GM12874 (cell line): ENCODE measurements around the gene SYNE4.

Source experiments
- CTCF ChIP-seq: IDR thresholded peaks from 2 replicates; pipeline ENCODE4 v1.5.1; 2011; ENCODE audit warnings: low read depth, mild to moderate bottlenecking, control low read depth, low read length, moderate library complexity; ENCODE audit not compliant: insufficient read depth

Gene SYNE4

DNA sequence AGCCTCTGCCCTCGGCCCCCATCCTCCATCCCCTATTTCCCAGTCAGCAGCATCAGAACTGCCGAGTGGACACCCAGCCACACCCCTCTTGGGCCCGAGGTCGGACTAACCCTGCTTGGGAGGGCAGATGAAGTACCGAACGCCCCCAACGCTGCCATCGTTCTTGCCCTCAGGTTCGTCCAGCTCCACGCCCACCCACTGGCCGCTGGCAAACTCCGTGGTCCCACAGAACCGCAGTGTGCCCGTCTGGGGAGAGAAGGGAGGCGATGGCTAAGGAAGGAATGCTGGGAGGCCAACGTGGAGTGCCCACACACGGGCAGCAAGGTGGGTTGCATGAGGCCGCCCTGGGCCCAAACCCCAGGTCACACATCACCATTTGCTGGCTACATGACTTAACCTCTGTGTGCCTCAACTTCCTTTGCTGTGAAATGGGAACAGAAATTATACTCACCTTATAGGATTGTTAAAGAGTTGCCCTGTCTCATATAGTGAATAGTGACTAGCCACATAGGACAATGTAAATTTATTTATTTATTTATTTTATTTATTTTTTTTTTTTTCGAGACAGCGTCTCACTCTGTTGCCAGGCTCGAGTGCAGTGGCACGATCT lies 10.6 kb upstream of the SYNE4 start:
- TF ChIP-seq CTCF, result no peak

DNA sequence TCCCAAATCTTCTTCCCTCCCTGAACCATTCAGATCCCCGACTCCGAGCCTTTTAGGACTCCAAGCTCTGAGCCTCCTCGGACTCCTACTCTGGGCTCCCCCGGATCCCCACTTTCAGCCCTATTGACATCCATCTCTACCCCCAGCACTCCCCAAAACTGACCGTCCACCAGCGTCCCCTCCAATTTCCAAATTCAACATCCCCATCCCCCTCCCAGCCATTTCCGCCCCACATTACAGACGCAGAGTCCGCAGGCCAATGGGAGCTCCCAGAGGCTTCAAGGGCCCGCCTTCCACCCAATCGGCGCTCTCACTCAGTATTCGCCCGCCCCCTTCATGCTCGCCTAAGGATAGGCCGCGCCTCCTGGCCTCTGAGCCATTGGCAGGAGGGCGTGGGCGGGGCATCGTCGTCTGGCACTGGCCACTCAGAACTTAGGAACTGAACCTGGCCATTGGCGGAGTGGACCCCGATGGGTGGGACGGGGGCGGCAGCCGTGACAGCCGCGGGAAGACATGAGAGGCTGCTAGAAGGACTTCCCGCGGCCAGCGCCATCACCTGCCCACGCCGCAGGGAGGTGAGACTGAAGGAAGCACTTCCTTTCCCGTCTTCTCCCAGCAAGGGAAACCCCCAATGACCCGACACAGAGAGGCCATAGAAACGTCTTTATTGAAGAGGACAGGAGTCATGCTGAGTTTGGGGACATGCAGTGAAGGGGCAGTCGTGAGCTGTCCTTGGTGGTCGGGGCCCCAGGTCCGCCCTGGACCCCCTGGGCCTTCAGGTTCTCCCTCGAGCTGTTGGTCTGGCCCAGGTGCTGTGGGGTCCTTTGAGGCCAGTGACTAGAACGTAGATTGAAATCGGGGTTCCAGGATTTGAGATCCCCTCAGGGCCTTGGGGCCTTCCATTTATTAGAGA lies 5.7 kb upstream of the SYNE4 start, which contains the start of gene ALKBH6:
Gene ALKBH6 (minus strand): TSS at position 202 of the 913 bp plus-strand sequence. CDS start 816 bp downstream, outside the sequence.
- no peak for TF ChIP-seq CTCF

- TF ChIP-seq CTCF, result no peak
Measured at GRCh38 chr19:36013280-36014011, 4.8 kb upstream of the SYNE4 start.

DNA sequence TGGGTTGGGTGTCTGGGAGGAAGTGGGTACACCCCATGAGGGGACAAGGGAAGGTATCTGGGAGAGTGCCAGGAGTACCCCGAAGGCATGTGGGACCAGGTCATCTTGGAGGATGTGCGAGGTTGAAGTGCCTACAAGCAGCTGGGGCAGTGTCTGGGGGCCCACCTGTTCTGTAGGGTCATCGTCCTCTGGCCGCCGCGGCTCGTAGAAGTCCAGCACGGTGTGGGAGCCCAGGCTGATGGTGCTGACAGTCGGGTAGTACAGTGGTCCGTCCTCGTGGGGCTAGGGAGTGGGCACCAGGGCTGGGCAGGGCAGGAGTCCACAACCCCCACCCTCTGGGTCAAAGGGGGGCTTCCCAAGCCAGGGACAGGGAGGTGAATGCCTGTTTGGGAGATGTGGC lies 1.8 kb upstream of the SYNE4 start:
- no peak for TF ChIP-seq CTCF

GRCh38 chr19:36009633-36010379 lies 1.2 kb upstream of the SYNE4 start:
- TF ChIP-seq CTCF, result no peak

DNA sequence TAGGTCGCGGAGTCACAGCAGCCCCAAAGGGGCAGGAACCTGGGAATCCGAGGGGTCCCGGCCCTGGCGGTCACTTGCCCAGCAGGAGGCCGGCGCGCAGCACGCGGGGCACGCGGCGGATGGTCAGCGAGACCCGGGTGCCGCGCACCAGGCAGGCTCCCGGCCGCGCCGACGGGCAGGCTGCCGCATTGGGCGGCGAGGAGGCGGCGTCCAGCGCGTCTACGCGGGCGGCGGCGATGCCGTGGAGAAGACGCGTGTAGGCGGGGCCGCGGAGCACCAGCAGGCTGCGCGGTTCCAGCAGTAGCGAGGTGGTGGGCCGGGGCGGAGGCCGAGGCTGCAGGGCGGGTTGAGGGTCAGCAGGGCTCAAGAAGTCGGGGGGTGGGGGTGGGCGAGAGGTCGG lies 607 bp upstream of the SYNE4 start:
- TF ChIP-seq CTCF, result no peak

DNA sequence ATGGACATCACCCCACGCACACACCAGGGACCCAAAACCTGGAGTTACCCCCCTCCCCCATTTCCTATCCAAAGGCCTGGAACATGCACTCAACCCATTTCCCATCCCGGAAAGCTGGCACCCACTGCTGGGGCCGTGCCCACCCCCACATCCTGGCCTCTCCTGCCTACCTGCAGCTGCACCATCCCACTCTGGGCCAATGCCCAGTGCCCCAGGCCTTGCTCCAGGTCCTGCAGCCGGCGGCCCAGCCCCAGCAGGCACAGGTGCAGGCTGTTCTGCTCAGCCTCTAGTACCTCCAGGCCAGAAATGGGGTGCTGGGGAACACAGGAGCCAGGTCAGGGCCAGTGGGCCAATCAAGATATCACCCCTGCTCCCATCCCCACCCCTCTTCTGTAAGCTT lies 1.7 kb downstream of the SYNE4 start:
- TF ChIP-seq CTCF, result no peak
